GM21717 (cell line): ENCODE data around the gene CER1.

Source experiments
- ATAC-seq: cut with Tn5 transposase; IDR thresholded peaks from one replicate; pipeline ENCODE4 v1.9.1; 2021; ENCODE audit warnings: mild to moderate bottlenecking, moderate library complexity; ENCODE audit not compliant: unreplicated experiment

The CER1 gene, protein sequence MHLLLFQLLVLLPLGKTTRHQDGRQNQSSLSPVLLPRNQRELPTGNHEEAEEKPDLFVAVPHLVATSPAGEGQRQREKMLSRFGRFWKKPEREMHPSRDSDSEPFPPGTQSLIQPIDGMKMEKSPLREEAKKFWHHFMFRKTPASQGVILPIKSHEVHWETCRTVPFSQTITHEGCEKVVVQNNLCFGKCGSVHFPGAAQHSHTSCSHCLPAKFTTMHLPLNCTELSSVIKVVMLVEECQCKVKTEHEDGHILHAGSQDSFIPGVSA

DNA sequence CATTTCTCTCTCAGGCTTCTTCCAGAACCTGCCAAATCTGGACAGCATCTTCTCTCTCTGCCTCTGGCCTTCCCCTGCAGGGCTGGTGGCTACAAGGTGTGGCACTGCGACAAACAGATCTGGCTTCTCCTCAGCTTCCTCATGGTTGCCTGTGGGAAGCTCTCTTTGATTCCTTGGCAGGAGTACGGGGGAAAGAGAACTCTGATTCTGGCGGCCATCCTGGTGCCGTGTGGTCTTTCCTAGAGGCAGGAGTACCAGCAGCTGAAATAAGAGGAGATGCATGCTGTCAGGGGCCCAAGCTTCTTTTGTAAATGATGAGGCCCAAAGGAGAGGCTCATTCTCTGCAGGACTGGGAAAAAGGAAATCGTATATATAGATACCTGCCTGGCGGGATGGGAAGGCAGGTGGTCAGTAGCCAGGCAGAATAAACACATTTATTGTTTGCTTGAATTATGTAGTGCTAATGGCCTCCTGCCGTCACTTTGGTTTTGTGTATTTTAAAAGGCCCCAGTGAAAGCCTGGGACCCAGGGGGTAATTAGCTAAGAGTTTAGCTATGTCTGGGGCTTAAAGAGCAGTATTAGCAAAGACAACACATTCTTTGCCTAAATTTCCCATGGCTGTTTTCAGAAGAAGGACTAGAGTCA lies at the start of gene CER1:
TSS of gene CER1 (minus strand) at position 343 of the 645 bp plus-strand sequence. CDS start at position 282, 61 bp downstream.
- no peak for ATAC-seq

DNA sequence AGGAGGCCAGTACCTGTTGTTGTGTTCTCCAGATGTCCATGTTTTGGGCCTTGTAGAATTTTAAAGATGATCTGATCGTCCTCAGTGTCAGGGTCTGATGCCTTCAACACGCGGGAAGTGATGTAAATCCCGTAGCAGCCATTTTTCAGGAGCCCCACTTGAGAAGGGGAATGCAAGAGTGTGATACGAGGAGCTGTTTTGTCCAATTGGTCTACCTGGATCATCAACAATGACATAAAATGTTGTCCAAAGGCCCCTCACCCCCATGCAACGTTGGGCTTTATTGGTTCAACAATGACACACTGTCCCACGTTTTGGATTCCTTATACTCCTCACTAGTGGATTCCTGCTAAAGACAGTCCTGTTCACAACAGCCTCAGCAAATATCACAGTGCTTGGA lies 48.1 kb upstream of the CER1 start:
- no peak for ATAC-seq

DNA sequence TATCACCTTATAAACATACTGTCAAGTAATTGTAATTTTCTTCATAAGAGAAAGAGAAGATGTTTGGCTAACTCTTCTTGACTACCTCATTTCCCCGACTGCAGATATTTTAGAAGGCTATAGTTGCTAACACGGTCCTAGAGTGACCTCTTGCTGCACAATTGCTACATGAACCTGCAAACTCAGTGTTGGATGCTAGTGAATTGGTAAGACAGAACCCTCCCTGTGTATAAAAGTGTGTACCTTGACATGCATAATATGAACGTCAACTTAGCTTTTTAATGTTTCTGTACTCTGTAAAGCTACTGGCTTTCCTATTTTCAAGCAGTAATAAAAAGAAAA lies 46.7 kb upstream of the CER1 start:
- ATAC-seq: no peak

DNA sequence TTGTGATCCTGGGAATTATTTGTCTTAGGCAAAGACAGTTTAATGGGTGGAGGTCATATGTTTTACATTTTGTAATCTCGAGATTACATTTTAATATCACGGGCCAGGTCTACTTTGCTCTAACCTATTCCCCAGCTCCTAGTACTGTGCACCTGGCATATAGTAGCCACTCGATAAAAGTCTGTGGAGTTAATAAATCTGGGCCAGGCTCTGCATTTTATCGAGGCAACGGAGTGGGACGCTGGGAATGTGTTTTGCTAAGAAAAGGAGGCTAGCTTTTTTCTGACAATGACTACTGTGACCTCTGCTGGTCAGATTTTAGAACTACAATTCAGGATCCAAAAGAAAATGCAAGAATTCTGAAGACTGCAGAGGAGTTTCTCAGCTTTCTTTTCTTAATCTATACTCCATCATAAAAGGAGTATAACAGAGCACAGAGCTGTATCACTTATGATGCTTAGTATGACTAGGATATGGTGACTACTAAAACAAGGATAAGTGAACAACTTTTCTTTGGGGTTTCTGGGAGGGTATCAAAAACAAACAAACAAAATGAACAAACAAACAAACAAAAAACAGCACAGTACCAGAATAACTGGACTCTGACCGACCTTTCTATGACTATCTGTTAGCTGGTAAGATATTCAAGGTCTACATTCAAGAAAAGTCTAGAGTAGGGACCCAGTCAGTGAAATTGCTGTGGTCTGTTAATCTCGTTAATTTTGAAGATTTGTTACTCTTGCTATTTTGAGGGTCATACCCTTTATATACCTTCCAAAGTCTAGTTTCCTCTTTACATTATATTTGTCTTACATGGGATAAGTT lies 46.1 kb upstream of the CER1 start:
- ATAC-seq: peak; percentile 46

DNA sequence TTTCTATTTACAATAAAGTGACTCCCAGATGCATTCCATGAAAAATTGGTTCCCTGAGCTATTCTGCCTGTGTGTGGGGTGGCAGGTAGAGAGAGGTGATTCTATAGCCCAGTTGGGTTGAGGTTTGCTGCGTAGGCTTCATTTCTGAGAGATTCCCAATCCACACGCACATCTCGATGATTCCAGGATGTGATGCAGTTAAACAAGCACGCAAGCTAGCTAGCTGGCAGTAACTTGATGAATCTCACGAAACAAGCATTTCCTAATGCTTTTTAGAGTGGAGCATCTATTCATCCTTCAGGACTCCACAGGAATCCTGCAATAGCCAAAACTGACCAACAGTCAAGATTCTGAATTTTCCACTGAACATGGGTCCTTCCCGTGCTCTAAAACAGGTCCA lies 43.8 kb upstream of the CER1 start:
- ATAC-seq: no peak

DNA sequence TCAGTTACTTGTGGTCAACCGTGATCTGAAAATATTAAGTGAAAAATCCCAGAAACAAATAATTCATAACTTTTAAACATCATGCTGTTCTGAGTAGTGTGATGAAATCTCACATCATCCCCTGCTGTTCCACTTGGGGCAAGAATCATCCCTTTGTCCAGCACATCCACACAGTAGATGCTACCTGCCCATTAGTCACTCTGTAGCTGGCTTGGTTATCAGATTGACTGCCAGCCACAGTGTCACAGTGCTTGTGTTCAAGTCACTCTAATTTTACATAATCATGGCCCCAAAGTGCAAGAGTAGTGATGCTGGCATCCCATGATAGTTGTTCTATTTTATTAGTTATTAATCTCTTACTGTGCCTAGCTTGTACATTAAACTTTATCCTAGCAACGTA lies 39.1 kb upstream of the CER1 start:
- ATAC-seq: no peak

DNA sequence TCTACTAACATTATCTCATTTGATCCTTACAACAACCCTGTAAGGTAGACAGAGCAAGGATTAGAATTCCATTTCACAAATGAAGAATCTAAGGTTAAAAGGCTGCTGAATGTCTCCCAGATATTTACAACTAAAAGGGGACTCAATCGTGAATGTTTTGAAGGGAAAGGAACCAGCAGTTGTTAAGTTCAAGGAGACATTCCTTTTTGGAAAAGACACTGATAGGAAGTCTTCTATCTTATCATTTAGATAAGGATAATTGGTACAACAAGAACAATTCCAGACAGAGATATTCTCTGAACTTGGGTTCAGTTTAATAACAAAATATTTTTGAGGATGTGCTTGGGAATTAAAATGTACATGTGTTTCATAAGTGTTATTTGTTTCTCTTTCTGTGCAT lies 37.5 kb upstream of the CER1 start:
- ATAC-seq: no peak

GRCh38 chr9:14756291-14756690 lies 33.8 kb upstream of the CER1 start:
- ATAC-seq: no peak

GRCh38 chr9:14752871-14753270 lies 30.3 kb upstream of the CER1 start:
- no peak for ATAC-seq

DNA sequence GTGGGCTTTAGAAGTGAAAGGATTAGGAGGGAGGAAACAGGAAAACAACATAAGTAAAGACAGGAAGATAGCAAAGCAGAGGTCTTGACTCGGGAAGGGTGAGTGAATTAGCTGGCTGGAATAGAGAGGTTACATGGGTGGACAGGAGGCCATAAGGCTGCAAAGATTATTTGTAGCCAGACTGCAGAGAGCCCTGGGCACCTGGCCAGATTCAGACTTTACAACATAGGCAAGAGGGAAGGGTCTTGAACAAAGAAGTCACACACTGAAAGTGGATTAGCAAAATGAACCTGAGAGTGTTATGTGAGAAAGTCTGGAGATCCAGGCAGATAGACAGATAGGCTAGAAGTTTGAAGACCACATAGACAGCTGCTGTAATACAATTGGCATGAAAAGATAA lies 29.7 kb upstream of the CER1 start:
- ATAC-seq: no peak

- ATAC-seq: no peak
Observed at GRCh38 chr9:14750821-14751220, 28.3 kb upstream of the CER1 start.

DNA sequence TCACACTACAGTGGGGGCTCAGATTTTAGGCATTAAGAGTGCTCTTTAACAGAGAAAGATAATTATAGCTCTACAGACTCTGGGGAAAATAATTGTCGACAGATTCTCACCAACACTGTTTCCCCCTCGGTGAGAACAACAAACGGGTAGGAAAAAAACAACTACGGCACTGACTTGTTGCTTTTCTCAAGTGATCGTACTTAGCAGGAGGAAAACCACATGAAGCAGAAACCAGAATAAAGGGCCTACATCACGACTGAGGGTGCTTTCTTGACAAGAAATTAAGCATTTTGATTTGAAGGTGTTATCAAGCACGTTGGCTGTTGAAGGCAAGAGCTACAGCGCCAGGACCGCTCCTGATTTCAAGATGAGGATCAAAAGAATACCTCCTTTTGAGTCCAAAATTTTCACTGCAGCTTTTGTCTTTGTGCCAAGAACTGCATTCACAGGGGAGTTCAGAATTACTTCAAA lies 27.2 kb upstream of the CER1 start:
- no peak for ATAC-seq

DNA sequence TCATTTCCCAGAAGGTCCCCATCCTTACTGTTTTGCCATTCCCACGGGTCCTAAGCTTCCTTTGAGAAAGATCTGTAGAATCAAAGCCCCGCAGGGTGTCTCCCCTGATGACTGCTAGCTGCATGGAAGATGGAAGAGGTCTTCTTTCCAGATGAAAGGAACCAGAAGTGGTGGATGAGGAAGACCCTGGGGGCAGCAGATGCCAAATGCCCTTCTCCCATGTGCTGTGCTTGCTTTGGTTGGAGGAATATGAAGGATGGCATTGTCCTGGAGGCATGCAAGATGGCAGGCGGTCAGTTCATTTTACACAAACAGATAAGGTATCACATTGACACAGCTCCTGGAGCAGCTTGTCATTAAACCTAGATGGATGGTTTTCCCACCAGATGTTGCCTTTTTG lies 25.8 kb upstream of the CER1 start:
- ATAC-seq: no peak

GRCh38 chr9:14747111-14747510 lies 24.6 kb upstream of the CER1 start:
- no peak for ATAC-seq

DNA sequence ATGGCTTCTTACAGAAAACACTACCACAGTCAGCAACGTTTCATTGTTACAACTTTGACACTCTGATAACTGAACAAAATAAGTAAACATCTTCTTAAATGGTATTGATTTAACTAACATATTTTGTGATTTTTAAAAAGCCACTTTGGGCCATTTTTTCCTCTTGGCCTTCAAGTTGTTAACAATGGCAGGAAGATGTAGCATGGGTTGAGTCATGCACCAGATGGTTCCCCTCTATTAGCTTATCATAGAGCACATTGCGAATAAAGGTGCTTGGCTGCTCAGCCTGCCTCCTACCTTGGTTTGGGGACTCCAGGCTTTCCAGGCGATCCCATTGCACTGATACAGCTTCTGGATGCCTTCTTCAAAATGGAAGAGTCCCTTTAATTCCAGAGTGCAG lies 24.1 kb upstream of the CER1 start:
- no peak for ATAC-seq

- no peak for ATAC-seq
Observed at GRCh38 chr9:14744768-14745167, 22.2 kb upstream of the CER1 start.

DNA sequence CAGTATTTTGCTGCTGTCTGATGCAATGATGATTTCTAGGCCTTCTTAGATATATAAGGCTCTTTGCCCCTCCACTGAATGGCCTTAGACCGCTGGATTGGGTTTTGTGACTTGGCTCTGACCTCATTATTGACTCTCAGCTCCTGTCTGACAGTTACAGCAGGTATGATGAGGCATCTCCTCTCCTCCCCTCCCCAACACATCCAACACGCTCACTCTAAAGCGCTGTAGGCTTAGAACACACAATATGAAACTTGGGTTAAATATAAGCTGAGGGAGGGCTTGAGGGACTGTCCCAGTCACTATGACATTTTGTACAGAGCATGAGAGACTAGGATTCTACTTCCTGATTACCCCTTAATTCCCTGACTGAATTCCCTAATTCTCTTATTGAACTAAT lies 18.8 kb upstream of the CER1 start:
- ATAC-seq: peak; percentile 94

DNA sequence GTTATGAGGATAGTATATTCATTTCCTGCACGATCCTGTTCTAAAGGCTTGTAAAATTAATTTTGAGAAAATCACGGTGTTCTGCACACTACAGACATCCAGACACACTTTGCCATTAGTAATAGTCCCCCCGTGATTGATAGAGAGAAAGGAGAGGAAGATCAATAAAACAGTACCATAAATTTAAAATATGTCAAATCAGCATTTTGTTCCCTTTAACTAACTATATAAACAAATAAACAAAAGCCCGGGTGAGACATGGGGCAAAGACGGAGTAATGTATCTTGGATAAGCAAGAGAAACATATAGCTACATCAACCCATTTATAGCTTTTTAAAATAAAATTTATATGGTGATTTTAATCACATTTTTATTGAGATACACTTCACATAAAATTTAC lies 10.6 kb upstream of the CER1 start:
- ATAC-seq: no peak

- no peak for ATAC-seq
Observed at GRCh38 chr9:14731294-14731981, 8.9 kb upstream of the CER1 start.

GRCh38 chr9:14730461-14730898 lies 7.9 kb upstream of the CER1 start:
- ATAC-seq: no peak

- ATAC-seq: no peak
Observed at GRCh38 chr9:14723301-14723700, 768 bp upstream of the CER1 start.
